HG03432 (cell line): ENCODE measurements around the gene ZNF280A.
"Not testable (repeated sequence)": the region's sequence is repeated elsewhere in the genome, so short reads cannot be mapped to it uniquely, and the experiment has no call there.

Experiments
- ATAC-seq: cut with Tn5 transposase; IDR thresholded peaks from one replicate; pipeline ENCODE4 v1.9.1; 2021; ENCODE audit warnings: mild to moderate bottlenecking, moderate library complexity; ENCODE audit not compliant: unreplicated experiment

The ZNF280A gene

GRCh38 chr22:22514431-22514830, 5.6 kb downstream of the ZNF280A start:
- not testable (repeated sequence) for ATAC-seq

- ATAC-seq: no peak
Observed at GRCh38 chr22:22513619-22514018, 6.5 kb downstream of the ZNF280A start.

GRCh38 chr22:22512951-22513350, 7.1 kb downstream of the ZNF280A start:
- no peak for ATAC-seq

GRCh38 chr22:22510833-22511232, 9.2 kb downstream of the ZNF280A start:
- not testable (repeated sequence) for ATAC-seq

GRCh38 chr22:22509912-22510311, 10.2 kb downstream of the ZNF280A start:
- not testable (repeated sequence) for ATAC-seq

GRCh38 chr22:22508274-22509176, 11.5 kb downstream of the ZNF280A start, which contains the start of gene ZNF280B:
Gene ZNF280B, minus strand, starts transcription at chr22:22508742. Its CDS starts 19,344 bp downstream, at chr22:22489398.
- peak; percentile 96 for ATAC-seq

- ATAC-seq: no peak
Observed at GRCh38 chr22:22507743-22508273, 12.3 kb downstream of the ZNF280A start.

GRCh38 chr22:22506736-22507135, 13.3 kb downstream of the ZNF280A start:
- ATAC-seq: no peak

- no peak for ATAC-seq
Observed at GRCh38 chr22:22498267-22498666, 21.8 kb downstream of the ZNF280A start.

GRCh38 chr22:22491589-22491988, 28.5 kb downstream of the ZNF280A start:
- ATAC-seq: not testable (repeated sequence)

GRCh38 chr22:22488736-22489135, 31.3 kb downstream of the ZNF280A start:
- no peak for ATAC-seq

- ATAC-seq: no peak
Observed at GRCh38 chr22:22487869-22488597, 32.0 kb downstream of the ZNF280A start.

GRCh38 chr22:22487059-22487458, 33.0 kb downstream of the ZNF280A start:
- ATAC-seq: no peak

- ATAC-seq: no peak
Observed at GRCh38 chr22:22486132-22486899, 33.8 kb downstream of the ZNF280A start.

- no peak for ATAC-seq
Observed at GRCh38 chr22:22485524-22485923, 34.5 kb downstream of the ZNF280A start.

GRCh38 chr22:22484023-22484422, 36.0 kb downstream of the ZNF280A start:
- no peak for ATAC-seq

- ATAC-seq: no peak
Observed at GRCh38 chr22:22480940-22481339, 39.1 kb downstream of the ZNF280A start.

GRCh38 chr22:22479999-22480532, 40.0 kb downstream of the ZNF280A start:
- ATAC-seq: no peak

GRCh38 chr22:22479116-22479515, 41.0 kb downstream of the ZNF280A start:
- no peak for ATAC-seq

GRCh38 chr22:22478470-22478869, 41.6 kb downstream of the ZNF280A start:
- no peak for ATAC-seq
